Astrocyte (in vitro differentiated cells and primary cell): ENCODE results near the gene LRBA. TPM values are rescaled to one million over a fixed set of nuclear protein-coding genes. Genes with fewer than 3 reads are reported as not detected.

Source experiments
- DNase-seq: peaks from one replicate; pipeline ENCODE4 v3.0.0-alpha.2; 2010; ENCODE audit warnings: low read depth
- FAIRE-seq: peaks from 2 replicates; lab custom pipeline; 2011; peaks lifted over from hg19 to GRCh38; lab: Jason Lieb, UNC
- H2AFZ ChIP-seq: 2 replicates; pipeline ENCODE4 v1.6.0; 2012; ENCODE audit warnings: low read depth, low read length, inconsistent platforms
- H3K27ac ChIP-seq: 2 replicates; pipeline ENCODE4 v1.5.1; 2011; ENCODE audit warnings: low read depth, low read length, inconsistent platforms
- H3K27me3 ChIP-seq: 2 replicates; pipeline ENCODE4 v1.6.0; 2011; ENCODE audit warnings: low read length, inconsistent platforms; ENCODE audit not compliant: insufficient read depth
- H3K36me3 ChIP-seq: 2 replicates; pipeline ENCODE4 v1.5.1; 2011; ENCODE audit warnings: low read length, inconsistent platforms; ENCODE audit not compliant: insufficient read depth
- H3K4me1 ChIP-seq: 2 replicates; pipeline ENCODE4 v1.5.1; 2011; ENCODE audit warnings: low read length, inconsistent platforms; ENCODE audit not compliant: insufficient read depth
- H3K4me2 ChIP-seq: 2 replicates; pipeline ENCODE4 v1.6.0; 2012; ENCODE audit warnings: low read length, inconsistent platforms
- H3K4me3 ChIP-seq: 2 replicates; pipeline ENCODE4 v1.5.1; 2011; ENCODE audit warnings: low read depth, mild to moderate bottlenecking, low read length, inconsistent platforms; ENCODE audit not compliant: insufficient read depth
- H3K79me2 ChIP-seq: 2 replicates; pipeline ENCODE4 v1.6.0; 2012; ENCODE audit warnings: mild to moderate bottlenecking, low read length, inconsistent platforms; ENCODE audit not compliant: insufficient read depth
- H3K9ac ChIP-seq: 2 replicates; pipeline ENCODE4 v1.6.0; 2012; ENCODE audit warnings: mild to moderate bottlenecking, low read length, inconsistent platforms
- H3K9me3 ChIP-seq: 2 replicates; pipeline ENCODE4 v1.5.1; 2012; ENCODE audit warnings: low read depth, mild to moderate bottlenecking, low read length, inconsistent platforms; ENCODE audit not compliant: insufficient read depth
- H4K20me1 ChIP-seq: 2 replicates; pipeline ENCODE4 v1.6.0; 2012; ENCODE audit warnings: low read length, inconsistent platforms; ENCODE audit not compliant: insufficient read depth
- H3K27ac Mint-ChIP-seq: one replicate; pipeline ENCODE4 v1.8.0; 2021; ENCODE audit warnings: mild to moderate bottlenecking, mixed read lengths; ENCODE audit not compliant: unreplicated experiment
- H3K27me3 Mint-ChIP-seq: one replicate; pipeline ENCODE4 v1.8.0; 2021; ENCODE audit warnings: low read depth, mixed read lengths; ENCODE audit not compliant: unreplicated experiment
- H3K36me3 Mint-ChIP-seq: one replicate; pipeline ENCODE4 v1.8.0; 2021; ENCODE audit warnings: low read depth, mixed read lengths; ENCODE audit not compliant: unreplicated experiment
- H3K4me1 Mint-ChIP-seq: one replicate; pipeline ENCODE4 v1.8.0; 2021; ENCODE audit warnings: low read depth, mixed read lengths; ENCODE audit not compliant: unreplicated experiment
- H3K4me3 Mint-ChIP-seq: one replicate; pipeline ENCODE4 v1.8.0; 2021; ENCODE audit warnings: mild to moderate bottlenecking, moderate library complexity, mixed read lengths; ENCODE audit not compliant: unreplicated experiment
- H3K9me3 Mint-ChIP-seq: one replicate; pipeline ENCODE4 v1.8.0; 2021; ENCODE audit warnings: mild to moderate bottlenecking, mixed read lengths; ENCODE audit not compliant: unreplicated experiment
- CTCF ChIP-seq: IDR thresholded peaks from 2 replicates; pipeline ENCODE4 v1.5.1; 2011; ENCODE audit warnings: low read depth, mild to moderate bottlenecking, inconsistent platforms, low read length, moderate library complexity; ENCODE audit not compliant: insufficient read depth
- EZH2 ChIP-seq: IDR thresholded peaks from 2 replicates; pipeline ENCODE4 v1.6.1; 2012; ENCODE audit warnings: mild to moderate bottlenecking, low read length, inconsistent platforms; ENCODE audit not compliant: insufficient read depth
- total RNA-seq: library from RNA; stranded (reverse); gene quantifications from 2 replicates; pipeline ENCODE4 v1.2.1, GENCODE V29; 2021

Gene LRBA
- total RNA-seq, 1 donor from 2014 or later: 25.3 TPM

- Mint-ChIP-seq H3K36me3 (peaks cover 11% of the 10 kb centered on the region), H3K4me3 (no peak overlapping the region), H3K27ac (no peak overlapping the region), H3K9me3 (no peaks in the 10 kb centered on the region), H3K27me3 (no peaks in the 10 kb centered on the region), H3K4me1 (no peaks in the 10 kb centered on the region)
- DNase-seq (no peak), FAIRE-seq (no peak)
- Histone ChIP-seq H3K36me3 (no peaks in the 10 kb centered on the region), H3K9me3 (no peaks in the 10 kb centered on the region), H4K20me1 (no peaks in the 10 kb centered on the region), H3K4me1 (no peaks in the 10 kb centered on the region), H3K9ac (no peak overlapping the region), H2AFZ (no peak overlapping the region), H3K79me2 (no peaks in the 10 kb centered on the region), H3K4me2 (no peak overlapping the region), H3K4me3 (no peak overlapping the region), H3K27me3 (no peaks in the 10 kb centered on the region), H3K27ac (no peak overlapping the region)
- TF ChIP-seq EZH2: no peak
- no peak for TF ChIP-seq CTCF
These were observed 592.0 kb downstream of the LRBA start for GRCh38 chr4:150423074-150423473.

- no peaks in the 10 kb centered on the region for H3K27me3 ChIP-seq
- no peak overlapping the region for H3K4me3 ChIP-seq
- DNase-seq: no peak
- H3K36me3 ChIP-seq: no peaks in the 10 kb centered on the region
- H3K27ac ChIP-seq: no peak overlapping the region
- no peak overlapping the region for H3K27ac Mint-ChIP-seq
- H3K79me2 ChIP-seq: no peaks in the 10 kb centered on the region
- H3K4me1 Mint-ChIP-seq: no peaks in the 10 kb centered on the region
- TF ChIP-seq EZH2: no peak
- TF ChIP-seq CTCF: no peak
- H3K36me3 Mint-ChIP-seq: peaks cover 11% of the 10 kb centered on the region
- H3K27me3 Mint-ChIP-seq: no peaks in the 10 kb centered on the region
- no peak overlapping the region for H3K4me3 Mint-ChIP-seq
- no peak overlapping the region for H3K9ac ChIP-seq
- no peak overlapping the region for H2AFZ ChIP-seq
- no peak for FAIRE-seq
- no peaks in the 10 kb centered on the region for H3K9me3 Mint-ChIP-seq
- H3K4me2 ChIP-seq: no peak overlapping the region
- no peaks in the 10 kb centered on the region for H3K4me1 ChIP-seq
- no peaks in the 10 kb centered on the region for H4K20me1 ChIP-seq
- H3K9me3 ChIP-seq: no peaks in the 10 kb centered on the region
These were observed 593.5 kb downstream of the LRBA start for GRCh38 chr4:150421612-150422011.

- no peak overlapping the region for H3K27ac Mint-ChIP-seq
- no peaks in the 10 kb centered on the region for H3K27me3 Mint-ChIP-seq
- Histone ChIP-seq H3K36me3 (no peaks in the 10 kb centered on the region), H3K4me2 (no peak overlapping the region), H3K9me3 (no peaks in the 10 kb centered on the region), H3K4me3 (no peak overlapping the region), H3K4me1 (no peaks in the 10 kb centered on the region), H3K27ac (no peak overlapping the region), H3K9ac (no peak overlapping the region), H4K20me1 (no peaks in the 10 kb centered on the region), H2AFZ (no peak overlapping the region), H3K27me3 (no peaks in the 10 kb centered on the region), H3K79me2 (no peaks in the 10 kb centered on the region)
- H3K36me3 Mint-ChIP-seq: peaks cover 11% of the 10 kb centered on the region
- no peak overlapping the region for H3K4me3 Mint-ChIP-seq
- TF ChIP-seq CTCF (no peak), EZH2 (no peak)
- no peak for FAIRE-seq
- H3K9me3 Mint-ChIP-seq: no peaks in the 10 kb centered on the region
- H3K4me1 Mint-ChIP-seq: no peaks in the 10 kb centered on the region
- no peak for DNase-seq
These were observed 595.1 kb downstream of the LRBA start for GRCh38 chr4:150419939-150420338.
